MM.1S (cell line): ENCODE measurements around the gene BMPER.

Source experiments
- DNase-seq: peaks from one replicate; pipeline ENCODE4 v3.0.0-alpha.2; 2015
- H2AFZ ChIP-seq: fragments of 300-600 bp; sonication (generic); 2 replicates; pipeline ENCODE4 v1.6.0; 2016; ENCODE audit warnings: antibody characterized with exemption, low read length
- H3F3A ChIP-seq: fragments of 300-600 bp; sonication (generic); 2 replicates; pipeline ENCODE4 v1.6.1; 2016; ENCODE audit warnings: mild to moderate bottlenecking, antibody characterized with exemption, low read length, moderate library complexity, mixed read lengths; ENCODE audit not compliant: insufficient read depth
- H3K27ac ChIP-seq: fragments of 300-600 bp; sonication (generic); 2 replicates; pipeline ENCODE4 v1.5.1; 2016; ENCODE audit warnings: mild to moderate bottlenecking, low read length
- H3K27me3 ChIP-seq: fragments of 300-600 bp; sonication (generic); replicated peaks from 2 replicates; pipeline ENCODE4 v1.6.0; 2016; ENCODE audit warnings: low read length; ENCODE audit not compliant: insufficient read depth
- H3K36me3 ChIP-seq: fragments of 300-600 bp; sonication (generic); replicated peaks from 2 replicates; pipeline ENCODE4 v1.6.1; 2016; ENCODE audit warnings: mild to moderate bottlenecking, low read length, mixed read lengths; ENCODE audit not compliant: insufficient read depth
- H3K4me1 ChIP-seq: fragments of 300-600 bp; sonication (generic); 2 replicates; pipeline ENCODE4 v1.6.1; 2016; ENCODE audit warnings: low read length, mixed read lengths
- H3K4me2 ChIP-seq: fragments of 300-600 bp; sonication (generic); 2 replicates; pipeline ENCODE4 v1.6.0; 2016; ENCODE audit warnings: low read depth, low read length
- H3K4me3 ChIP-seq: fragments of 300-600 bp; sonication (generic); 2 replicates; pipeline ENCODE4 v1.5.1; 2016; ENCODE audit warnings: low read length, mixed read lengths
- H3K79me2 ChIP-seq: fragments of 300-600 bp; sonication (generic); 2 replicates; pipeline ENCODE4 v1.6.1; 2016; ENCODE audit warnings: mixed run types, low read length, mixed read lengths
- H3K9ac ChIP-seq: fragments of 300-600 bp; sonication (generic); 2 replicates; pipeline ENCODE4 v1.6.1; 2016; ENCODE audit warnings: low read length, mixed read lengths
- H3K9me2 ChIP-seq: fragments of 300-600 bp; sonication (generic); replicated peaks from 2 replicates; pipeline ENCODE4 v1.6.1; 2016; ENCODE audit warnings: mild to moderate bottlenecking, low read length, mixed read lengths; ENCODE audit not compliant: insufficient read depth
- H3K9me3 ChIP-seq: fragments of 300-600 bp; sonication (generic); replicated peaks from 2 replicates; pipeline ENCODE4 v1.6.1; 2016; ENCODE audit warnings: mild to moderate bottlenecking, low read length, mixed read lengths; ENCODE audit not compliant: insufficient read depth
- H4K20me1 ChIP-seq: fragments of 300-600 bp; sonication (generic); 2 replicates; pipeline ENCODE4 v1.6.1; 2016; ENCODE audit warnings: mild to moderate bottlenecking, low read length, moderate library complexity, mixed read lengths; ENCODE audit not compliant: insufficient read depth
- EZH2 ChIP-seq: fragments of 300-600 bp; sonication (generic); optimal IDR thresholded peaks from 2 replicates; pipeline ENCODE3; 2017; ENCODE audit warnings: low read depth, mild to moderate bottlenecking, antibody characterized with exemption, low read length, mixed read lengths
- EZH2phosphoT487 ChIP-seq: fragments of 300-600 bp; sonication (generic); IDR thresholded peaks from 2 replicates; pipeline ENCODE4 v1.6.1; 2018; ENCODE audit warnings: antibody characterized with exemption, low read length
- TF ChIP-seq, protein P1 (sequence below): fragments of 300-600 bp; sonication (generic); IDR thresholded peaks from 2 replicates; pipeline ENCODE4 v1.5.1; 2016; ENCODE audit warnings: antibody characterized with exemption, low read length, mixed read lengths

Gene BMPER

DNA sequence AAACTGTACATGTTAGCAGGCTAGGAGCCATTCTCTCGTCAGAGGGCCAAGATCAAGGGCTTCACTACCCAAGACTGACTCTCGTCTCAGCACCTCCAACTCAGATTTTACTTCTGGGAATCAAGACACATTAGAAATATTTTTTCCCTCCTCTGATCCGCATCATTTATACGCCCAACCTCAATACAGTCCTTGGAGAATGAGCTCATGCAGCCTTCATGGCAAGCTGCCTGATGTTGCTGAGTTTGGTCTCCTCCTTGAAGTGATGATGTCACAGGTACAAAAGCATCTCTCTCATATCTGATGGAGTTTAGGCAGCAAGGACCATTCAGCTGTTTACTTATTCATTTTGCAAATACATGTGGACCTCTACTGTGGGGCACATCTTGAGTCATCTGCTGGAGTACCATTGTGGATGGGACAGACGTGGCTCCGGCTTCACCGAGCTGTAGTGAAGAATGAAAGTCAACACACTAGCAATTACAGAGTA is 114.0 kb downstream of the BMPER start:
- H3K4me2 ChIP-seq, result no peak overlapping the region
- no peak for DNase-seq

GRCh38 chr7:34022626-34023025 is 117.3 kb downstream of the BMPER start:
- Histone ChIP-seq H3K4me3 (no peak overlapping the region), H3K27me3 (no peaks in the 10 kb centered on the region), H4K20me1 (no peaks in the 10 kb centered on the region), H2AFZ (no peak overlapping the region), H3K9me3 (no peaks in the 10 kb centered on the region), H3K9me2 (no peaks in the 10 kb centered on the region), H3K9ac (no peak overlapping the region), H3K79me2 (no peaks in the 10 kb centered on the region), H3F3A (no peaks in the 10 kb centered on the region), H3K4me1 (no peaks in the 10 kb centered on the region), H3K27ac (no peak overlapping the region), H3K36me3 (no peaks in the 10 kb centered on the region), H3K4me2 (no peak overlapping the region)
- DNase-seq, result no peak
- TF ChIP-seq EZH2phosphoT487, result no peak
- TF ChIP-seq, protein P1, sequence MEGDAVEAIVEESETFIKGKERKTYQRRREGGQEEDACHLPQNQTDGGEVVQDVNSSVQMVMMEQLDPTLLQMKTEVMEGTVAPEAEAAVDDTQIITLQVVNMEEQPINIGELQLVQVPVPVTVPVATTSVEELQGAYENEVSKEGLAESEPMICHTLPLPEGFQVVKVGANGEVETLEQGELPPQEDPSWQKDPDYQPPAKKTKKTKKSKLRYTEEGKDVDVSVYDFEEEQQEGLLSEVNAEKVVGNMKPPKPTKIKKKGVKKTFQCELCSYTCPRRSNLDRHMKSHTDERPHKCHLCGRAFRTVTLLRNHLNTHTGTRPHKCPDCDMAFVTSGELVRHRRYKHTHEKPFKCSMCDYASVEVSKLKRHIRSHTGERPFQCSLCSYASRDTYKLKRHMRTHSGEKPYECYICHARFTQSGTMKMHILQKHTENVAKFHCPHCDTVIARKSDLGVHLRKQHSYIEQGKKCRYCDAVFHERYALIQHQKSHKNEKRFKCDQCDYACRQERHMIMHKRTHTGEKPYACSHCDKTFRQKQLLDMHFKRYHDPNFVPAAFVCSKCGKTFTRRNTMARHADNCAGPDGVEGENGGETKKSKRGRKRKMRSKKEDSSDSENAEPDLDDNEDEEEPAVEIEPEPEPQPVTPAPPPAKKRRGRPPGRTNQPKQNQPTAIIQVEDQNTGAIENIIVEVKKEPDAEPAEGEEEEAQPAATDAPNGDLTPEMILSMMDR, result no peak
- TF ChIP-seq EZH2, result no peak

More for the DNA sequence above, 114.0 kb downstream of the BMPER start:
- Histone ChIP-seq H3K4me3 (no peak overlapping the region), H3K9me3 (no peaks in the 10 kb centered on the region), H3K79me2 (no peaks in the 10 kb centered on the region), H4K20me1 (no peaks in the 10 kb centered on the region), H3F3A (no peaks in the 10 kb centered on the region), H3K27me3 (no peaks in the 10 kb centered on the region), H3K9me2 (no peaks in the 10 kb centered on the region), H2AFZ (no peak overlapping the region), H3K9ac (no peak overlapping the region), H3K27ac (no peak overlapping the region), H3K36me3 (no peaks in the 10 kb centered on the region), H3K4me1 (no peaks in the 10 kb centered on the region)
- TF ChIP-seq EZH2 (no peak), EZH2phosphoT487 (no peak)
- TF ChIP-seq, protein P1, result no peak

GRCh38 chr7:34025600-34025999 is 120.3 kb downstream of the BMPER start:
- Histone ChIP-seq H4K20me1 (no peaks in the 10 kb centered on the region), H3K9ac (no peak overlapping the region), H3K36me3 (no peaks in the 10 kb centered on the region), H3K9me3 (no peaks in the 10 kb centered on the region), H3K4me3 (no peak overlapping the region), H3F3A (no peaks in the 10 kb centered on the region), H3K27me3 (no peaks in the 10 kb centered on the region), H3K4me2 (no peak overlapping the region), H3K4me1 (no peaks in the 10 kb centered on the region), H3K9me2 (no peaks in the 10 kb centered on the region), H3K79me2 (no peaks in the 10 kb centered on the region), H3K27ac (no peak overlapping the region), H2AFZ (no peak overlapping the region)
- TF ChIP-seq EZH2phosphoT487, result no peak
- no peak for TF ChIP-seq EZH2
- TF ChIP-seq, protein P1, result no peak
- DNase-seq, result no peak
